Measurements from ENCODE around the gene TNFRSF12A.

Gene TNFRSF12A, protein sequence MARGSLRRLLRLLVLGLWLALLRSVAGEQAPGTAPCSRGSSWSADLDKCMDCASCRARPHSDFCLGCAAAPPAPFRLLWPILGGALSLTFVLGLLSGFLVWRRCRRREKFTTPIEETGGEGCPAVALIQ

DNA sequence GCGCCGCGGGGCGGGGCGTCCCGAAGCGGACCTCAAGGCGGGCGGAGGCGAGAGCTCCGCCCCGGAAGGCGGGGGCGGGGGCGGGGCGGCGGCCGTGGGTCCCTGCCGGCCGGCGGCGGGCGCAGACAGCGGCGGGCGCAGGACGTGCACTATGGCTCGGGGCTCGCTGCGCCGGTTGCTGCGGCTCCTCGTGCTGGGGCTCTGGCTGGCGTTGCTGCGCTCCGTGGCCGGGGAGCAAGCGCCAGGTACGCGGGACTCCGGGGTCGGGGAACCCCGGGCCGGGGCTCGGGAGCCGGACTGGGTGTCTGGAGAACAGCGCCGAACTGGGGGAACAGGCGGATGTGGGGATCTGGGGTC is at the start of gene TNFRSF12A:
TNFRSF12A (plus strand) TSS at position 122 of the 357 bp plus-strand sequence; CDS start at position 152, 30 bp downstream.
- peak in 1 of 2 experiments; percentile 60 for DNase-seq (ENCODE audit: low read depth in 2 of 2)

DNA sequence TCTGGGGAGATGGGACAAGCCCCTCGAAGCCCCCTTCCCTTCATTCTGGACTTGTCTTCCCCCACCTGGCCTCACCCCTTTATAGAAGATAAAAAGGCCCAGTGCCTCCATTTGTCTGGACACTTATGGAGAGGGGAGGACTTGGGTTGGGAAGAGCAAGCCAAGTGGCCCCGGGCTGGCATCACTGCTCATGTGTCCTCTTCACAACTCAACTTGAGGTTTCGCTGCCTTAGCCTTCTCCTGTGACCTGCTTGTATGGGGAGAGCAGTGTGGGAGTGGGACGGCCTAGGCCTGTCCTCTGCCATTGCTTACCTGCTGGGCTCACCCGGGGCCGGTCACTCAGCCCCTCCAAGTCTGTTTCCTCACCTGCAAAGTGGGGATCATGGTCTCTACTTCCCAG is 49.6 kb upstream of the TNFRSF12A start:
- no peak for DNase-seq (ENCODE audit: low read depth in 2 of 2)

DNA sequence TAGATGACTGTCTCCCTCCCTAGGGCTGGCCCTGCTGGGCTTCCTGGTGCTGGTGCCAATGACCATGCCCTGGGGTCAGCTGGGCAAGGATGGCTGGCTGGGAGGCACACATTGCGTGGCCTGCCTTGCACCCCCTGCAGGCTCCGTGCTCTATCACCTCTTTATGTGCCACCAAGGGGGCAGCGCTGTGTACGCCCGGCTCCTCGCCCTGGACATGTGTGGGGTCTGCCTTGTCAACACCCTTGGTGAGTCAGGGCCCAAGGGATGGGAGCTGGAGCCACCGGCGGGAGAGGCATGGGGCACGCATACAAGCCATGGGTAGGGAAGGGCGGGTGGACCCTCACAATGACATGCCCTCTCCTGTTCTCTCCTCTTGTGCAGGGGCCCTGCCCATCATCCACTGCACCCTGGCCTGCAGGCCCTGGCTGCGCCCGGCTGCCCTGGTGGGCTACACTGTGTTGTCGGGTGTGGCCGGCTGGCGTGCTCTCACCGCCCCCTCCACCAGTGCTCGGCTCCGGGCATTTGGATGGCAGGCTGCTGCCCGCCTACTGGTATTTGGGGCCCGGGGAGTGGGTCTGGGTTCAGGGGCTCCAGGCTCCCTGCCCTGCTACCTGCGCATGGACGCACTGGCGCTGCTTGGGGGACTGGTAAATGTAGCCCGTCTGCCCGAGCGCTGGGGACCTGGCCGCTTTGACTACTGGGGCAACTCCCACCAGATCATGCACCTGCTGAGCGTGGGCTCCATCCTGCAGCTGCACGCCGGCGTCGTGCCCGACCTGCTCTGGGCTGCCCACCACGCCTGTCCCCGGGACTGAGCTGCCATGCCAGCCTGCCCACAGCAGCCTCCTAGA is 48.8 kb upstream of the TNFRSF12A start:
- no peak for DNase-seq (ENCODE audit: low read depth in 2 of 2)

DNA sequence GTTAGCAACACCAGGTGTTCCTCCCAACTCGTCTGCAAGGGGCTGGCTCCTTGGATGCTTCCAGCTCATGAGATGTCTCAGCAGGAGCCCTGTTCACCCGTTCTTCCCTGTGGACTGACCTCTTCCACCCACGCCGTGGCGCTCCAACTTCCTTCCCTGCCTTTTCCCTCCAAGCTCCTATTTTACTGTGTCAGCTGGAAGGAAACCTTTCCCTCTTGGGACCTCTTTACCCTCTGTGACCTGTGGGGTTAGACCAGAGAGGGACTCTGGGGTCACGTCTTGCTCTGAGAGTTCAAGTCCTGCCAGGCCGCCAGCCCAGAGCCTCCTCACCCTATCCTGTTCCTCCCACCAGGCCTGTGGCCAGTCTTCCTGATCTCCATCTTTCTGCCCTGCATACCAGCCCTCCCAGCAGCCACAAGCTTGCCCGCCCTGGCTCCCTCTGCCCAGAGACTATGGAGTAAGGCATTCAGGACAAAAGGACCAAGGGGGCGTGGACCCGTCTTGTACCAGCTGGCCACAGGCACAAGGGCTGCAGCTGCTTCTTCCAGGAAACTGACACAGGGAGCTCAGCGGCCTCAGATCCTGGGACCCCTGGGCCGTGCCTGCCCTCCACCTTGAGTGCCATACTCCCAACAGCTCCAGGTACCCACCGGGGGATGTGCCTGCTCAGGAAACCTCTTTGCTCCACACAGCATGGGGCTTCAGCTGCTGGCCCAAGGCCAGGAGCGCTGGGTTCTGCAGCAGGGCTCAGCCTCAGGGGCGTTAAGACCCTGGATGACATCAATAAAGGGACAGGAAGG is 48.0 kb upstream of the TNFRSF12A start:
- DNase-seq (ENCODE audit: low read depth in 2 of 2) = no peak

DNA sequence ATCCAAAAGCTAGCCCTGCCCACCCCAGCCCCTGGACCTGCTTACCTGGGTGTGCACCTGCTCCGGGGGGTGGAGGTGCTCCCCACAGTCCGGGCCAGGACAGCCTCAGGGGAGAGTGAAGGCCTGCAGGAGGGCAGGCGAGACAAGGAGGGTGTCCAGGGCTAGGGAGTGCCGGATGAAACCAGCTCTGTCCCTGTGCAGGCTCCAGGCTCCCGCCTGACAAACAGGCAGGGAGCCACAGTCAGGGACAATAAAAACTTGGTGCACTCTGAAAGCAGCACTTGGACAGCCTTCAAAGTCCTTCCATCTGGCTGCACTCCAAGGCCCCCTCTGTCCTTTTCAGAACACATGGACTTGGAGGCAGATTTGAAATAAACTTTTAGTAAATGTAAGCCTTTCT is 47.1 kb upstream of the TNFRSF12A start:
- DNase-seq (ENCODE audit: low read depth in 2 of 2) = no peak

DNA sequence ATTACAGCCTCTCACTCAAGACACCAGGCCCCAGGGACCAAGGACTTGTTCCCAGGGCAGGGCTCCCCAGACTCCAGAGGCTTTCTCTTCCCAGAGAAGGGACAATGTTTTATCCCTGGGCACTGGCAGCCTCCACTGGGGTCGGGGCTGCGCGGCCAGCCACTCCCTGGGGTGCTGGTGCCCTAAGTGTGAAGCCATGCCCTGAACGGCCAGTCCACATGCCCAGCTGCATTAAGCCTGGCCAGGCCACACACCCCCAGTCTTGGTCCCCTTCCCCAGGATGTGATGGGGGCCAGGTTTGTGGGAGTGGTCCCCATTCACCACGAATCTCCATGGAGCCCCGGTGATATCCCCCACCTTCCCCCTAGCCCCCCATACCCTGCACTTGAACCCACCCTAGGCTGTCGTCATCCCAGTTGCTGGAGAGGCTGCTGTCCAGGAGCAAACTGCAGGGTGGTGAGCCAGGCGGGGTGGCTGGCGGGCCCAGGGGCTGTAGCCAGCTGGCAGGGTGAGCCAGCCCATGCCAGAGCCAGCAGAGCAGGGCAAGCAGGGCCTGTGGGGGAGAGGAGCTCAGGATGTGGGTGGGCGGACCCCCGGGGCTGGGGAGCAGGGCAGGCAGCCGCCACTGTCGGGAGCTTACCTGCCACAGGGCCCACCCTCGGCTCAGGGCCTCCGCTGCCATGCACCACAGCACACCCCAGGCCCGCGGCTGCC is 46.4 kb upstream of the TNFRSF12A start:
- no peak for DNase-seq (ENCODE audit: low read depth in 2 of 2)

DNA sequence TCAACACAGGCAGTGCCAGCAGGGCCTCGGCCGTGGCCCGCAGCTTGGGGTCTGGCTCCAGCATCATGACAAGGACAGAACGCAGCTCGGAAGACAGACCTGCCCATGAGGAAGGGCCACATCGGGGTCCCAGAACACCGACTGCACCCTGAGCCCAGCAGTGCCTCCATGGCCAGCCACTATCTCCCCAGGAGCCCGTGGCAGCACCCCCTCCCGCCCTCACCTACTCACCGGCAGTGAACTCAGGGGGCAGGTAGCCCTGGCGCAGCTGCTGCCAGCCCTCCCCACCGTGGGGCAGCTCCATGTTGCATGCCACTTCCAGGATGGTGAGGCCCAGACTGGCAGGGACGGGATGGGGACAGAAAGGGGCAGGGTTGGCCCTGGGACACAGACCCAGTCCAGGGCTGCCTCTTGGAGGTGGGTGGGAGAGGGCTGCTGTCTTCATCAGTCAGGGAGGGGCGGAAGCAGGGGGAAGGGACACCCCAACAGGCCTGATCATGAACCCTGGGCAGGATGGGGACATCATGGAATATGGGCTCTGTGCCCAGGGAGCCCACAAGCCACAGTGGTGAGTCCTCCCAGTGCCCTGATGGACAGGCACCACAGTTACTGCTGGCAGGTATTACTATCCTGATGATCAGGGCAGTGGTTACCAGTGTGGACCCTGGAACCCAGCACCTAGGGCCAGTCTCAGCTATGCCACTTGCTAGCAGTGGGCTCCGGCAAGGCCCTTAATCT is 45.7 kb upstream of the TNFRSF12A start:
- DNase-seq (ENCODE audit: low read depth in 2 of 2) = no peak

DNA sequence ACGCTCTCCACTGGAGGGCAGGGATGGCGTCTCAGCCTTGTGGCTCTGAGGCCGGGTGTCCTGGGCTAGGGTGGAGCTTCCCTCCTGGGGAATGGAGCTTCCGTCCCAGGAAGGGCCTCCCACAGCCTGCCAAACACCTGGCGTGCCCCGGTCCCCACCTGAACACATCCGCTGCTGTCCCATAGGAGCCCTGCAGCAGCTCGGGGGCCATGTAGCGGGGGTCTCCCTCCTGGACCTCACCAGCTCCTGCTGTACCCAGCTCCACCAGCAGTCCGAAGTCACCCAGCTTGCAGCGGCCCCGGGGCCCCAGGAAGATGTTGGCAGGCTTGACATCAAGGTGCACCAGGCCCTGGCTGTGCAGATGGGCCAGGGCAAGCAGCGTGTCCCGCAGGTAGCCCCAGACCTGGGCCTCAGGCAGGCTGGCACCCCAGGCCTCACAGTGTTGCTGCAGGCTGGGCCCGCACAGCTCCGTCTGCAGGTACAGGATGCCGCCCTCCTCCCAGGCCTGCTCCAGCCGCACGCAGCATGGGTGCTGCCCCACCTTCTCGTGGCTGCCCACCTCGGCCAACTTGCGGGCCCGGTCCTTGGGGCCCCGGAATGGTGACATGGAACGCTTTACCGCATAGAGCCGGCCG is 44.9 kb upstream of the TNFRSF12A start:
- no peak for DNase-seq (ENCODE audit: low read depth in 2 of 2)

DNA sequence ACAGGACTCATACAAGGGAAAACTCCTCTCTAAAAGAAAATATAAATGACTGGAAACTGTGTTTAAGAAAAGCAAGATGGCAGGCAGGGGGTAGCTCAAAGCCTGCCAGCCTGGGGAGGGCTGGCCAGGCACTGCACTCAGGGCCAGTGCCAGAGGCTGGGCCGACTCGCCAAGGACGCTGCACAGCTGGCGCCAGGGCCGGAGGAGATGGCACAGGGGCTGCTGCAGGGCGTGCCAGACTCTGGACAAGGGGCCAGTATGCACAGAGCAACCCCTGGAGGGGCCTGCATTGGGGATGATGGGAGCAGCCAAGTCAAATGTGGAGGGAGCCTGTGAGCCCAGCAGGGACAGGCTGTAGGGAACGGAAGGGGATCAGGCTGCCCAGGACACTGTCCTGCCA is 44.0 kb upstream of the TNFRSF12A start:
- no peak for DNase-seq (ENCODE audit: low read depth in 2 of 2)

DNA sequence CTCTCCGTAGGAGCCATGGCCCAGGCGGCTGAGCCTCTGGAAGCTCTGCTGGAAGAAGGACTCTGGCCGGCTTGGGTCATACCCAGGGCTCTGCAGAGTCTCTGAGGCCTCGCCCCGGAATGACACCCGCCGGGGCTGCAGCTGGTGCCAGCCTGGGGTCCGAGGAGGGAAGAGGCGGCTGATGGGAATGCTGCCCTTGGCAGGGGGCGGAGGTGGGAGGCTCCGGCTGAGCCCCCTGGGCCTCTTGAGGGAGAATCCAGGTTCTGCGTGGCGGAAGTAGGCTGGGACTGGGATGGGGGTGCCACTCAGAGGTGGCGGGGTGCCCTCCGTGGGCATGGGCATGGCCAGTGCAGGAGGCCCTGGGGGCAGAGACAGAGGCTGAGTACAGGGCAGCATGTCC is 43.5 kb upstream of the TNFRSF12A start:
- no peak for DNase-seq (ENCODE audit: low read depth in 2 of 2)

DNA sequence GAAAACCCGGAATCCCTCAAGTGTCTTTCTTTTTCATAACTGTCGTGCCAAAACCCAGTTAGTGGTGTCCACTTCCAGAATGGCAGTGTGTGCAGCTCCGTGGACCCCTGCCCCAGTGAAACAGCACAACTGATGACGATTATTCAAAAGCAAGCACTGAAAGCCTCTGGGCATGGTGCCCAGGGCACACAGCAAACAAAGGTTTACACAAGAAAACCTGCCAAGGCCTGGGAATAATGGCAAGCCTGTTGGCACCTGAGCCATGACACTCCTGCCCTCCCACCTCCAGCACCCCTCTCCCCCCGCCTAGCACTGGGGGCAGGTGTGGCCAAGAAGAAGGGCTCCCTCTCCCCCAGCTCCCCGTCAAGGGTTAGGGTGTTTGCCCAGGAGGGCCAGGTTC is 42.7 kb upstream of the TNFRSF12A start:
- DNase-seq (ENCODE audit: low read depth in 2 of 2) = no peak

DNA sequence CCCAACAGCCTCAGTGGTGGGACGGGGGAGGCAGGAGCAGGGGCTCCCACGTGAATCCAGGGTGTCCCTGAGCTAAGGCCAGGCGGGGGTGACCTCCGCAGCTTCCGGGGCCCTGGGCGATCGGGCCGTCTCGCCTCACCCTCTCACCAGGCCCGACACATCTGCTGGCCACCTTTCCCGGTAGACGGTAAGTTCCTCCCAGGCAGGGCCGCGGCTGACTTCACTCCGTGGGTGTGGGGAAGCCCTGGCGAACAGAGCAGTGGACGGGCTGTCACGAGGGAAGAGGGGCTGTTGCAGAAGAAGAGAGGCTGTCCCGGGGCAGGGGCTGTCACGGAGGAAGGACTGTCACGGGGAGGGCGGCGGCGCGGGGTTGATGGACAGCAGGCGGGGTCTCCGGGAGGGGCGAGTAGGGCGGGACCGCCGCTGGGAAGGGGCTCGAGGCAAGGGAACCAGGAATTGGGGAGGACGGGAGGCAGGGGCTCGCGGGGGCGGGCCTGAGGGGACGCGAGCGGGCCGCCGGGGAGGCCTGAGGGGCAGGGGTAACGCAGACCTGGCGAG is 40.4 kb upstream of the TNFRSF12A start:
- no peak for DNase-seq (ENCODE audit: low read depth in 2 of 2)

DNA sequence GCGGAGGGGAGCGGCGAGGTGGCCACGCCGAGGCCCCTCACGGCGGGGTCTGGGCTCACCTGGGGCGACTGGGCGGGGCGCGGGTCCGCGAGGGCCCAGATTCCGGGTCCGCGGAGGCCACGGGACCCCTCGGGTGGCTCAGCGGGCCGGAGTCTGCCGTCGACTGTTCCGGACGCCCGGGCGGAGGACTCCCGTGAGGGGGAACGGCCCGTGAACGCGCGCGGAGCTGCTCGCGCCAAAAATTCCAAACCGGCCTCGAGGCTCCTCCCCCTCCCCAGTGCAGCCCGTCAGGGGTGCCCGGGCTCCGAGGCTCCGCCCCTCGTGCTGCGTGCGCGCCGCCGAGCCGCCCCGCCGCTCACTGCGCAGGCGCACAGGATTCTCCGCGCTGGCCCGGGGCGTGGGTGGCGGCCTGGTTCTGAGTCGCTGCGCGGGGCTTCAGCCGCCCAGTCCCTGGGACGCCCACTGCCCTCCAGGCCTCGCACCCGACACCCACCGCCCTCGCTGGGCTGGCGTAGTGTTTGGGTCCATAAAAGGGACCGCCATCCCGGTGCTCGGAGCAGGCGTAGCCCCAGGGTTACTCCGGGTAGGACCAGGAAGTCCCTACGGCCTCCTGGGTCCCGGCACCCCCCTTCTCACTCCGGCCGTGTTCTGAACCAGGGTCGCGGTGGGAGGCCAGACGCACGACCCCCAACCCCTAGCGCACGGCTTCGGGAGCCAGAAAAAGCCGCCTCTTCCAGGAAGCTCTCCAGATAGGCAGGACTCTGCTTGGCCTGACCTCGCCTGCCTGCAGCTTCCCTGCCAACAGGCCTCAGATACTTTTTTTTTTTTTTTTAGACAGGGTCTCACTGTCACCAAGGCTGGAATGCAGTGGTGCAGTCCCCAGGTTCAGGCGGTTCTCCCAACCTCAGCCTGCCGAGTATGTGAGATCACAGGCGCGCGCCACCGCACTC is 39.7 kb upstream of the TNFRSF12A start, which contains the start of gene PKMYT1:
PKMYT1 (minus strand) TSS at position 220 of the 950 bp plus-strand sequence. CDS start 789 bp downstream, outside the sequence.
- peak; percentile 88 to 95 for DNase-seq (ENCODE audit: low read depth in 2 of 2)

DNA sequence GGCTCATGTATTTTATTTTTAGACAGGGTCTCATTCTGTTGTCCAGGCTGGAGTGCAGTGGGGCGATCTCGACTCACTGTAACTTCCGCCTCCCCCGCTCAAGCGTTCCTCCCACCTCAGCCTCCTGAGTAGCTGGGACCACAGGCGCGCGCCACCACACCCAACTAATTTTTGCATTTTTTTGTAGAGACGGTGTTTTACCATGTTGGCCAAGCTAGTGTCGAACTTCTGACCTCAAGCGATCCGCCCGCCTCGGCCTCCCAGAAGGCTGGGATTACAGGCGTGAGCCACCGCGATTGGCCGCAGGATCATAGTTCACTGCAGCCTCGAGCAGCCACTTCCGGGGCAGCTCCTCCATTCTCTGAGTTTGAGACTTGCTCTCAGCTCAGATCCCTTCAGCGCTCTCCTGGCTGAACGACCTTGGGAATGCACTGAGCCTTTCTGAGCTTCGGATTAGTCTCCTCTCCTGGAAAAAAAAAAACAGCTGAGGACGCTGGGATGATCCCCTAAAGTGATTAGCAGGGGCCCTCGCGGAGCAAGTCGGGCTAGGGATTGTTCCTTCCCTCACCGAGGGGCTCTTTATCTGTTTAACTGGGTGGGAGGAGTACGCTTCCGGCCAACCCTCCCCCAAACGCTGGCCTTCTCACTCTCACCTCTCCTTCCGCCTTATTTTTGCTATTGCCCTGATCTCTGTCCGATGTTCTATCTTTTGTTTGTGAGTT is 38.8 kb upstream of the TNFRSF12A start:
- no peak for DNase-seq (ENCODE audit: low read depth in 2 of 2)

DNA sequence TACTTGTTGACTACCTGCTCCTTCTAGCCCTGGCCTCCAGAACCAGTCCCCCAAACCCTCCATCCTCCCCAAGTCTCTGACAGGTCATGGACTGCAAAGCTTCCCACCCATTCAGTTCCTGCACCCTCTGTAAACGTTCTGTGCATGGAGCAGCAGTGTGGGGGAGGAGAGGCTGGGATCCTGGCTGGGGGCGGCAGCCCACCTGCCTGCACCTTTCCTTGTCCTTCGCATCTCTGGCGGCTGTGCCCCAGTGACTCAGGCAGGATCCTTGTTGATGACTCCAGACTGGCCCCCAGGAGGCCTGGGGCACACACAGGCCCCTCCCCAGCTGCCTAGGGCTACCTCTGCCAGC is 38.3 kb upstream of the TNFRSF12A start:
- DNase-seq (ENCODE audit: low read depth in 2 of 2) = no peak

DNA sequence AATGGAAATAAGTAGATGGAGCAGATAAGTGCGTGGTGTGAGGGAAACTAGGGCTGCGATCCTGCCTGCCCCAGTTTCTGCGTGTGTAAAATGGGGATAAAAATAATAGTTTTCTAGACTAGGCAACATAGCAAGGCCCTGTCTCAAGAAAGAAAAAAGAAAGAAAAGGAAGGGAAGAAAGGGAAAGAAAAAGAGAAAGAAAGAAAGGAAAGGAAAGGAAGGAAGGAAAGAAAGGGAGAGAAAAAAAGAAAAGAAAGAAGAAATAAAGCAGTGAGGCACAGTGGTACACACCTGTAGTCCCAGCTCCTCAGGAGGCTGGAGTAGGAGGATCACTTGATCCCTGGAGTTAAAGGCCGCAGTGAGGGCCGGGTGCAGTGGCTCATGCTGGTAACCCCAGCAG is 37.8 kb upstream of the TNFRSF12A start:
- no peak for DNase-seq (ENCODE audit: low read depth in 2 of 2)

DNA sequence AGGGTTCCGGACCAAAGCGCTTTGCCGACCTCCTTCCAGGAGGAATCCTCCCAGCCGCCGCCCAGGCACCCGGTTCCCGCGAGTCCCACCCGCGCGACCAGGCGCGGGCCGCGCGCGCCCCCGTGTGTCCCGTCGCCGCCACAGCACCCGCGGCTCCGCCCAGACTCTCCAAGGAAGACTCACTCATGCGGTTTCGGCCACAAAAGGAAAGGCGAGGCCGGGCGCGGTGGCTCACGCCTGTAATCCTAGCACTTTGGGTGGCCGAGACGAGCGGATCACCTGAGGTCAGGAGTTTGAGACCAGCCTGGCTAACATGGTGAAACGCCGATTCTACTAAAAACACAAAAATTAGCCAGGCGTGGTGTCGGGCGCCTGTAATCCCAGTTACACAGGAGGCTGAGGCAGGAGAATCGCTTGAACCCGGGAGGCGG is 36.4 kb upstream of the TNFRSF12A start:
- DNase-seq (ENCODE audit: low read depth in 2 of 2) = peak; percentile 54 to 76

DNA sequence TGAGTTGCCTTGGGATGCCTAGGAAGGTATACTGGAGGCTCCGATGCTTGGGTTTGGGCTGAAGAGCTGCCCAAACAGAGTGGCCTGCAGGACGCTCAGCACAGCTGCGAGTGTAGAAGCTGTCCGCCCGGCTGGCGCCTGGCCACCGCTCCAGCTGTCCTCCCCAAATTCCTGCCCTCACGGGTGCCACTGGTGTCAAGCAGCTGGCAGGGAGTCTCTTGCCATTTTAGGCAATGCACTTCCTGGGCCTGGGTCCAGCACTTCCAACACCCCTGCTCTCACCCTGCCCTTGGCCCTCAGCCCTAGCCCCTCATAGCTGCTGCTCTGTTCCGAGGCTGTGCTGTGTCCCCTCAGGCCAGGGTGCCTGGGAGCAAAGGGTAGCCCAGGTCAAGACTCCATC is 34.7 kb upstream of the TNFRSF12A start:
- DNase-seq (ENCODE audit: low read depth in 2 of 2) = no peak

DNA sequence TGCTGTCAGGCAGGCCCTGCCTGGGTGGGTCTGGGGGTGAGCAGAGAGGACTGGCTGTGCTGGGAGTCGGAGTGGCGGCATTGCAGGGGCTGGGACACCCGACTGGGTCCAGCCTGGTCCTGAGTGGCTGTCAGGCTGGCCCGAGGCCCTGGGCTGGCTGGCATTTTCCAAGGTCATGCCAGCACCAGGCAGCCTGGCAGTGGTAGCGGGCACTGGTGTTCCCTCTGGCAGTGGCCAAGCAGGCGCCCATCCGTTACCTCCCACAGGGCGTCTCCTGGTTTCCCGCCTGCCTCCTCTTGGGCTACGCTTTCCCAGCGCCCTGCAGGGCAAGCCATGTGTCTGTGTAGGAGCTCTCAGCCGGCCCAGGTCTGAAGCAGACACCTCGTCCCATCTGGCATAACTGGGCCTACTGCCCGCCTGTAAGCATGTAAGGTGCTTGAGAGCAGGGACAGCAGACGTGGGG is 34.2 kb upstream of the TNFRSF12A start:
- DNase-seq (ENCODE audit: low read depth in 2 of 2) = no peak

Data from stimulated activated CD4-positive, alpha-beta T cell treated with anti-CD3 and anti-CD28 coated beads, Interleukin-12 subunit alpha, Interleukin-12 subunit beta, amount 100 ng/mL, for 24 hours (primary cell).